Stomach (tissue), 9 donors: ENCODE results near the gene CCDC137. TPM values are rescaled to one million over a fixed set of nuclear protein-coding genes. Genes with fewer than 3 reads are reported as not detected.

Source experiments
- DNase-seq, 2 donors: peaks; one replicate each; pipeline versions ENCODE4 v3.0.0 to v3.0.0-alpha.2; 2013 to 2019
- H3K27ac ChIP-seq, 5 donors: fragments of 200-600 bp in 4 of 5; sonication (generic) in 4 of 5; one replicate each; pipeline ENCODE4 v1.5.1; 2013 to 2019; ENCODE audit warnings: mild to moderate bottlenecking in 1 of 5, moderate library complexity in 1 of 5
- H3K27me3 ChIP-seq, 3 donors: fragments of 200-600 bp; sonication (generic); one replicate each; pipeline ENCODE4 v1.5.1; 2017 to 2019; ENCODE audit warnings: mixed run types in 1 of 3
- H3K36me3 ChIP-seq, 4 donors: fragments of 200-600 bp; sonication (generic); 1 replicate in 3 of 4; 2 replicates in 1 of 4; pipeline ENCODE4 v1.5.1; 2016 to 2019
- H3K4me1 ChIP-seq, 4 donors: fragments of 200-600 bp; sonication (generic); one replicate each; pipeline ENCODE4 v1.5.1; 2016 to 2019
- H3K4me3 ChIP-seq, 4 donors: fragments of 200-600 bp; sonication (generic) in 3 of 4; one replicate each; pipeline ENCODE4 v1.5.1; 2016 to 2019; ENCODE audit warnings: mild to moderate bottlenecking in 1 of 4
- H3K9me3 ChIP-seq, 4 donors: fragments of 200-600 bp; sonication (generic); one replicate each; pipeline ENCODE4 v1.5.1; 2016 to 2019
- CTCF ChIP-seq, 7 experiments: fragments of 450-650 bp in 4 of 7; fragments of 200-600 bp in 3 of 7; sonication (generic) in 3 of 7; IDR thresholded peaks; one replicate each; pipeline ENCODE4 v1.5.1; 2016 to 2019; ENCODE audit warnings: antibody characterized with exemption in 7 of 7, control low read depth in 2 of 7, mild to moderate bottlenecking in 1 of 7
- EP300 ChIP-seq: sonication (generic); formaldehyde crosslinking; IDR thresholded peaks from one replicate; pipeline ENCODE4 v1.6.1; 2017; ENCODE audit warnings: antibody characterized with exemption
- POLR2A ChIP-seq, 4 donors: fragments of 450-650 bp; IDR thresholded peaks; one replicate each; pipeline ENCODE4 v1.6.1; 2016; ENCODE audit warnings: antibody characterized with exemption in 4 of 4, control low read depth in 2 of 4, mild to moderate bottlenecking in 1 of 4, moderate library complexity in 1 of 4
- POLR2AphosphoS5 ChIP-seq, 3 donors: sonication (generic); formaldehyde crosslinking; IDR thresholded peaks; one replicate each; pipeline ENCODE4 v1.6.1; 2016; ENCODE audit warnings: antibody characterized with exemption in 3 of 3
- WGBS, 5 donors: extraction: QIAGEN DNeasy Blood & Tissue Kit in 3 of 5; methylation state at CpG; one replicate each; pipeline versions ENCODE4 v1.1.5 to v1.1.7; 2013 to 2018; 5-methylcytosine and 5-hydroxymethylcytosine counted together
- intact Hi-C: fragments of 100-400 bp; cut with DNase I; formaldehyde crosslinking; loops from one replicate; pipeline ENCODE4 v1.15.1; 2023; ENCODE audit warnings: low total_unique reads
- polyA plus RNA-seq, 3 donors: library from polyadenylated mRNA; stranded (reverse); fragments of 200-250 nt; gene quantifications; one replicate each; pipeline ENCODE4 v1.2.3, GENCODE V29; 2013
- total RNA-seq, 5 donors: library from RNA; depleted of rRNA; stranded (reverse); fragments of >200 nt; gene quantifications; one replicate each; pipeline versions ENCODE4 v1.1.0 to v1.2.3, GENCODE V29; 2014 to 2016
- donor health status: healthy with polysubstance abuse.
- donor health status: Bipolar disorder and iron deficiency.
- donor health status: healthy.

Gene CCDC137
- total and polyA plus RNA-seq, 8 donors: 0.58 to 279 (median 19.6) TPM

GRCh38 chr17:81715872-81716673 lies 49.5 kb downstream of the CCDC137 start:
- Histone ChIP-seq H3K4me3 (no peak overlapping the region), H3K36me3 (peaks cover 4 to 54% (median 49%) of the 10 kb centered on the region in 4 donors), H3K27me3 (no peaks in the 10 kb centered on the region), H3K4me1 (peaks cover 28 to 39% (median 35%) of the 10 kb centered on the region in 4 donors), H3K27ac (no peak overlapping the region), H3K9me3 (no peaks in the 10 kb centered on the region)
- no peak for DNase-seq
- TF ChIP-seq CTCF (IDR thresholded peaks at IDR 0.05) (no peak), EP300 (no peak), POLR2A (IDR thresholded peaks at IDR 0.05) (no peak), POLR2AphosphoS5 (IDR thresholded peaks at IDR 0.05) (no peak)
- WGBS, 5 donors: 88 to 93% (median 90%) methylated on average over 22 to 43 of the region's 43 CpGs
- intact Hi-C loops: no loop called here

- no peak for DNase-seq
- intact Hi-C loops: no loop called here
- no peak for TF ChIP-seq POLR2AphosphoS5 (IDR thresholded peaks at IDR 0.05)
- TF ChIP-seq POLR2A (IDR thresholded peaks at IDR 0.05): no peak
- TF ChIP-seq CTCF (IDR thresholded peaks at IDR 0.05): no peak
- no peak for TF ChIP-seq EP300
- Histone ChIP-seq H3K4me1 (peaks cover 22 to 36% (median 31%) of the 10 kb centered on the region in 4 donors), H3K36me3 (peaks cover 4 to 54% (median 49%) of the 10 kb centered on the region in 4 donors), H3K9me3 (no peaks in the 10 kb centered on the region), H3K27ac (no peak overlapping the region), H3K4me3 (no peak overlapping the region), H3K27me3 (no peaks in the 10 kb centered on the region)
- WGBS, 5 donors: 93 to 100% (median 95%) methylated on average over 1 to 12 of the region's 12 CpGs
These were observed 50.1 kb downstream of the CCDC137 start for GRCh38 chr17:81716674-81716996.

GRCh38 chr17:81717049-81717765 lies 50.7 kb downstream of the CCDC137 start:
- Histone ChIP-seq H3K36me3 (peaks cover 4 to 54% (median 49%) of the 10 kb centered on the region in 4 donors), H3K4me3 (no peak overlapping the region), H3K27ac (no peak overlapping the region), H3K27me3 (no peaks in the 10 kb centered on the region), H3K4me1 (peaks cover 22 to 40% (median 35%) of the 10 kb centered on the region in 4 donors), H3K9me3 (no peaks in the 10 kb centered on the region)
- TF ChIP-seq EP300 (no peak), POLR2A (IDR thresholded peaks at IDR 0.05) (no peak), CTCF (IDR thresholded peaks at IDR 0.05) (no peak), POLR2AphosphoS5 (IDR thresholded peaks at IDR 0.05) (no peak)
- DNase-seq: no peak
- intact Hi-C loops: no loop called here
- 94 to 97% (median 95%) methylated on average over 13 to 25 of the region's 25 CpGs for WGBS, 5 donors

- H3K36me3 ChIP-seq: peaks cover 4 to 54% (median 49%) of the 10 kb centered on the region in 4 donors
These were observed 51.2 kb downstream of the CCDC137 start for GRCh38 chr17:81717766-81718089.

More at GRCh38 chr17:81717766-81718089, 51.2 kb downstream of the CCDC137 start:
- peaks cover 21 to 41% (median 36%) of the 10 kb centered on the region in 4 donors for H3K4me1 ChIP-seq
- WGBS, 5 donors: 93 to 97% (median 95%) methylated on average over 2 to 9 of the region's 9 CpGs
- no peak overlapping the region for H3K4me3 ChIP-seq
- H3K9me3 ChIP-seq: no peaks in the 10 kb centered on the region
- TF ChIP-seq POLR2AphosphoS5 (IDR thresholded peaks at IDR 0.05): no peak
- TF ChIP-seq POLR2A (IDR thresholded peaks at IDR 0.05): no peak
- no peak for TF ChIP-seq CTCF (IDR thresholded peaks at IDR 0.05)
- TF ChIP-seq EP300: no peak
- H3K27me3 ChIP-seq: no peaks in the 10 kb centered on the region
- intact Hi-C loops: no loop called here
- no peak overlapping the region for H3K27ac ChIP-seq
- no peak for DNase-seq
